B cell (primary cell): ENCODE data around the gene NOS1. TPM values are rescaled to one million over a fixed set of nuclear protein-coding genes. Genes with fewer than 3 reads are reported as not detected.

Source experiments
- ATAC-seq: fragments of 200-7000 bp; cut with Tn5 transposase; one replicate; pipeline ENCODE4 v1.10.0; 2021; ENCODE audit warnings: low read depth, mild to moderate bottlenecking, moderate number of reproducible peaks, moderate library complexity
- CTCF ChIA-PET: fragments of 350-600 bp; sonication (Branson Sonifier 250); formaldehyde crosslinking; loops from one replicate; lab custom pipeline; 2021; ENCODE audit warnings: antibody characterized with exemption, inconsistent platforms; lab: Charles Lee
- POLR2A ChIA-PET: fragments of 350-600 bp; sonication (Branson Sonifier 250); formaldehyde crosslinking; loops from one replicate; lab custom pipeline; 2021; ENCODE audit warnings: antibody characterized with exemption; lab: Charles Lee
- DNase-seq: peaks from one replicate; pipeline ENCODE4 v3.0.0; 2013
- H2AFZ ChIP-seq: 2 replicates; pipeline ENCODE4 v1.6.1; 2012; ENCODE audit warnings: mild to moderate bottlenecking, low read depth, low read length; ENCODE audit not compliant: insufficient read depth, poor library complexity, severe bottlenecking
- H3K27ac ChIP-seq, 2 donors: 1 replicate in 1 of 2; 2 replicates in 1 of 2; pipeline ENCODE4 v1.5.1; 2012 to 2013; ENCODE audit warnings: low read length in 2 of 2, mild to moderate bottlenecking in 2 of 2, moderate library complexity in 1 of 2
- H3K27me3 ChIP-seq, 4 experiments: fragments of 200-600 bp in 1 of 4; sonication (generic) in 1 of 4; replicated peaks in 1 of 4; 1 replicate in 2 of 4; 2 replicates in 2 of 4; pipeline versions ENCODE4 v1.6.1 to v1.7.0; 2013 to 2016; ENCODE audit warnings: low read length in 3 of 4, mild to moderate bottlenecking in 2 of 4, mixed read lengths in 1 of 4, moderate library complexity in 1 of 4; ENCODE audit not compliant: insufficient read depth in 4 of 4, control insufficient read depth in 3 of 4; ENCODE audit errors: control extremely low read depth in 1 of 4
- H3K36me3 ChIP-seq, 2 experiments: replicated peaks in 1 of 2; 1 replicate in 1 of 2; 2 replicates in 1 of 2; pipeline versions ENCODE4 v1.6.1 to v1.7.1; 2013; ENCODE audit warnings: low read length in 1 of 2; ENCODE audit not compliant: insufficient read depth in 2 of 2, control insufficient read depth in 1 of 2; ENCODE audit errors: control extremely low read depth in 1 of 2, extremely low read depth in 1 of 2
- H3K4me1 ChIP-seq, 2 donors: fragments of 200-600 bp in 1 of 2; sonication (generic) in 1 of 2; 1 replicate in 1 of 2; 2 replicates in 1 of 2; pipeline versions ENCODE4 v1.5.1 to v1.6.1; 2013 to 2017; ENCODE audit warnings: low read length in 2 of 2; ENCODE audit not compliant: control insufficient read depth in 2 of 2, insufficient read depth in 2 of 2
- H3K4me2 ChIP-seq: replicated peaks from 2 replicates; pipeline ENCODE3; 2012; ENCODE audit warnings: mild to moderate bottlenecking, low read depth, low read length; ENCODE audit not compliant: poor library complexity, severe bottlenecking
- H3K4me3 ChIP-seq, 5 experiments: fragments of 200-600 bp in 1 of 5; sonication (generic) in 1 of 5; 1 replicate in 3 of 5; 2 replicates in 2 of 5; pipeline versions ENCODE4 v1.5.1 to v1.7.0; 2011 to 2016; ENCODE audit warnings: low read length in 4 of 5, mild to moderate bottlenecking in 4 of 5, low read depth in 2 of 5, control low read depth in 1 of 5, moderate library complexity in 1 of 5; ENCODE audit not compliant: insufficient read depth in 1 of 5; ENCODE audit errors: control extremely low read depth in 1 of 5, extremely low read depth in 1 of 5
- H3K79me2 ChIP-seq: fragments of 200-600 bp; sonication (generic); one replicate; pipeline ENCODE4 v1.6.0; 2016; ENCODE audit warnings: low read length; ENCODE audit not compliant: control insufficient read depth, insufficient read depth
- H3K9ac ChIP-seq: fragments of 200-600 bp; sonication (generic); 2 replicates; pipeline ENCODE4 v1.6.1; 2017; ENCODE audit warnings: mild to moderate bottlenecking, low read length, moderate library complexity
- H3K9me3 ChIP-seq, 3 donors: one replicate each; pipeline versions ENCODE4 v1.6.1 to v1.7.1; 2013; ENCODE audit warnings: low read length in 2 of 3; ENCODE audit not compliant: control insufficient read depth in 2 of 3, insufficient read depth in 1 of 3; ENCODE audit errors: control extremely low read depth in 1 of 3
- H4K20me1 ChIP-seq: 2 replicates; pipeline ENCODE4 v1.6.0; 2012; ENCODE audit warnings: mild to moderate bottlenecking, low read length; ENCODE audit not compliant: insufficient read depth, control insufficient read depth, poor library complexity, severe bottlenecking
- H3K27ac Mint-ChIP-seq: one replicate; pipeline ENCODE4 v1.8.0; 2021; ENCODE audit warnings: mixed read lengths
- H3K27me3 Mint-ChIP-seq: one replicate; pipeline ENCODE4 v1.8.0; 2021; ENCODE audit warnings: mixed read lengths
- H3K4me1 Mint-ChIP-seq: one replicate; pipeline ENCODE4 v1.8.0; 2021; ENCODE audit warnings: mixed read lengths
- H3K4me3 Mint-ChIP-seq: one replicate; pipeline ENCODE4 v1.8.0; 2021; ENCODE audit warnings: mixed read lengths
- H3K9me3 Mint-ChIP-seq: one replicate; pipeline ENCODE4 v1.8.0; 2022; ENCODE audit warnings: mixed read lengths; ENCODE audit not compliant: insufficient read depth
- EZH2 ChIP-seq: IDR thresholded peaks from 2 replicates; pipeline ENCODE4 v1.6.1; 2012; ENCODE audit warnings: borderline replicate concordance, low read depth, mild to moderate bottlenecking, moderate library complexity, low read length; ENCODE audit not compliant: insufficient read depth, poor library complexity, severe bottlenecking
- WGBS: methylation state at CpG from one replicate; pipeline ENCODE4 v1.1.5; 2013; ENCODE audit warnings: missing lambda C conversion rate; ENCODE audit not compliant: insufficient coverage; 5-methylcytosine and 5-hydroxymethylcytosine counted together
- intact Hi-C: fragments of 100-400 bp; cut with micrococcal nuclease; formaldehyde crosslinking; loops from one replicate; pipeline ENCODE4 v1.10.0; 2022
- polyA plus RNA-seq: library from polyadenylated mRNA; depleted of rRNA; stranded (reverse); fragments of >200 nt; gene quantifications from 2 replicates; pipeline ENCODE4 v1.2.3, GENCODE V29; 2012
- total RNA-seq, 2 donors: library from RNA; stranded (reverse); fragments of 120-200 nt in 1 of 2; gene quantifications; 1 replicate in 1 of 2; 2 replicates in 1 of 2; pipeline versions ENCODE4 v1.2.3 to v1.2.4, GENCODE V29; 2013 to 2022
- TF ChIP-seq, protein P1 (sequence below): fragments of 200-600 bp; IDR thresholded peaks from one replicate; pipeline ENCODE4 v1.8.0; 2022; ENCODE audit warnings: antibody characterized with exemption, mild to moderate bottlenecking

NOS1 gene
- total and polyA plus RNA-seq, 2 donors (not counting 1 experiment from before 2014, with no cell fraction given), result not detected

DNA sequence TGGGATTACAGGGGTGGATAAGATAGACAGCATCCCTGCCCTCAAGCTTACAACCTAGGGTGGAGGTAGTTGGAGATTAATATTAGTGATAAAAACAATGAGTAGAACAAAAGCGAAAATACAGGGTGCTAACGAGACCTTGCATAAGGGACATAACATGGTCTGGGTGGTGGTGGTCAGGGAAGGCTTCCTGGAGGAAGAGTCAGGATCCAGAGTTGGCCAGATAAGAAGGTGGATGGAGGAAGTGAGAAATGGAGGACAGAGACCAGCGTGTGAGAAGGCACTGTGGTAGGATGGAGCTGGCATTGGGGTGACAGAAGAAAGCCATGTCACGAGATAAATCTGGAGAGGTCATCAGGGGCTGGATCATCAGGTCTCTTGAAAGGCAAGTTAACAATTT lies 19.2 kb downstream of the NOS1 start:
- TF ChIP-seq EZH2, result no peak
- TF ChIP-seq, protein P1, sequence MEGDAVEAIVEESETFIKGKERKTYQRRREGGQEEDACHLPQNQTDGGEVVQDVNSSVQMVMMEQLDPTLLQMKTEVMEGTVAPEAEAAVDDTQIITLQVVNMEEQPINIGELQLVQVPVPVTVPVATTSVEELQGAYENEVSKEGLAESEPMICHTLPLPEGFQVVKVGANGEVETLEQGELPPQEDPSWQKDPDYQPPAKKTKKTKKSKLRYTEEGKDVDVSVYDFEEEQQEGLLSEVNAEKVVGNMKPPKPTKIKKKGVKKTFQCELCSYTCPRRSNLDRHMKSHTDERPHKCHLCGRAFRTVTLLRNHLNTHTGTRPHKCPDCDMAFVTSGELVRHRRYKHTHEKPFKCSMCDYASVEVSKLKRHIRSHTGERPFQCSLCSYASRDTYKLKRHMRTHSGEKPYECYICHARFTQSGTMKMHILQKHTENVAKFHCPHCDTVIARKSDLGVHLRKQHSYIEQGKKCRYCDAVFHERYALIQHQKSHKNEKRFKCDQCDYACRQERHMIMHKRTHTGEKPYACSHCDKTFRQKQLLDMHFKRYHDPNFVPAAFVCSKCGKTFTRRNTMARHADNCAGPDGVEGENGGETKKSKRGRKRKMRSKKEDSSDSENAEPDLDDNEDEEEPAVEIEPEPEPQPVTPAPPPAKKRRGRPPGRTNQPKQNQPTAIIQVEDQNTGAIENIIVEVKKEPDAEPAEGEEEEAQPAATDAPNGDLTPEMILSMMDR, result no peak
- POLR2A ChIA-PET, result no interaction called here
- intact Hi-C loops, result no loop called here
- CTCF ChIA-PET, result no interaction called here
- ATAC-seq (no peak), DNase-seq (no peak)
- H3K4me1 Mint-ChIP-seq, result no peaks in the 10 kb centered on the region
- no peaks in the 10 kb centered on the region for H3K4me1 ChIP-seq
- no peaks in the 10 kb centered on the region for H3K9me3 ChIP-seq
- no peaks in the 10 kb centered on the region for H3K36me3 ChIP-seq
- no peak overlapping the region for H3K27ac ChIP-seq
- H3K9me3 Mint-ChIP-seq, result peaks cover 2% of the 10 kb centered on the region
- H2AFZ ChIP-seq, result no peak overlapping the region
- no peak overlapping the region for H3K27ac Mint-ChIP-seq
- H3K9ac ChIP-seq, result no peak overlapping the region
- no peak overlapping the region for H3K4me3 Mint-ChIP-seq
- no peak overlapping the region for H3K4me2 ChIP-seq
- H3K27me3 Mint-ChIP-seq, result peaks cover 13% of the 10 kb centered on the region
- H3K79me2 ChIP-seq, result no peaks in the 10 kb centered on the region
- H3K27me3 ChIP-seq, result no peaks in the 10 kb centered on the region
- H4K20me1 ChIP-seq, result no peaks in the 10 kb centered on the region
- 87% methylated on average over 4 of the region's 4 CpGs for WGBS
- no peak overlapping the region for H3K4me3 ChIP-seq

DNA sequence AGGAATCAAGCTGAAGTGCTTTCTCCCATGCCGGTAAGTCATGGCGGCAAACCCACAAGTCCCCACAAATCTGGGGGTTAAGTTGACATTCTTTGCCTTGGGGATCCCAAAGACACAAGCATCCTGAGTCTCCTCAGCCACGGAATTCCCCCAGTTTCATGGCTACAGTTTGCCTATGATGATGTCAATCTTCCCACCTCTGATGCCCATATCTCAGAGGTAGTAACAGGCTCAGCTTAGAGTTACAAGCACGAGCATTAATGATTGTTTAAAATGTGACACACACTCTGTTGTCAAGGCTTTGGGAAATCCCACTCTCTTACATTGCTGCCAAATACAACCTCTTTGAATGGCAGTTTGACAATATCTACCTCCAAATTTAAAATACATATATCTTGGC lies 22.3 kb downstream of the NOS1 start:
- Histone ChIP-seq H2AFZ (no peak overlapping the region), H3K36me3 (no peaks in the 10 kb centered on the region), H3K79me2 (no peaks in the 10 kb centered on the region), H3K4me1 (no peaks in the 10 kb centered on the region), H3K27ac (no peak overlapping the region), H3K9ac (no peak overlapping the region), H4K20me1 (no peaks in the 10 kb centered on the region), H3K4me2 (no peak overlapping the region), H3K27me3 (no peaks in the 10 kb centered on the region), H3K9me3 (no peaks in the 10 kb centered on the region), H3K4me3 (no peak overlapping the region)
- DNase-seq, result no peak
- intact Hi-C loops, result no loop called here
- Mint-ChIP-seq H3K4me1 (no peaks in the 10 kb centered on the region), H3K9me3 (peaks cover 2% of the 10 kb centered on the region), H3K27ac (no peak overlapping the region), H3K27me3 (peaks cover 14% of the 10 kb centered on the region), H3K4me3 (no peak overlapping the region)
- TF ChIP-seq, protein P1, result no peak
- no peak for TF ChIP-seq EZH2
- CTCF ChIA-PET, result no interaction called here
- POLR2A ChIA-PET, result no interaction called here
- 67% methylated on average over 3 of the region's 4 CpGs for WGBS
- ATAC-seq, result no peak
